ENCODE results near the gene NAT16. TPM values are rescaled to one million over a fixed set of nuclear protein-coding genes. Genes with fewer than 3 reads are reported as not detected.
A peak's percentile ranks its signal among the peaks of the same experiment; 100 is the strongest.

The NAT16 gene
- total RNA-seq, 1 experiment from 2014 or later = 0.93 TPM

DNA sequence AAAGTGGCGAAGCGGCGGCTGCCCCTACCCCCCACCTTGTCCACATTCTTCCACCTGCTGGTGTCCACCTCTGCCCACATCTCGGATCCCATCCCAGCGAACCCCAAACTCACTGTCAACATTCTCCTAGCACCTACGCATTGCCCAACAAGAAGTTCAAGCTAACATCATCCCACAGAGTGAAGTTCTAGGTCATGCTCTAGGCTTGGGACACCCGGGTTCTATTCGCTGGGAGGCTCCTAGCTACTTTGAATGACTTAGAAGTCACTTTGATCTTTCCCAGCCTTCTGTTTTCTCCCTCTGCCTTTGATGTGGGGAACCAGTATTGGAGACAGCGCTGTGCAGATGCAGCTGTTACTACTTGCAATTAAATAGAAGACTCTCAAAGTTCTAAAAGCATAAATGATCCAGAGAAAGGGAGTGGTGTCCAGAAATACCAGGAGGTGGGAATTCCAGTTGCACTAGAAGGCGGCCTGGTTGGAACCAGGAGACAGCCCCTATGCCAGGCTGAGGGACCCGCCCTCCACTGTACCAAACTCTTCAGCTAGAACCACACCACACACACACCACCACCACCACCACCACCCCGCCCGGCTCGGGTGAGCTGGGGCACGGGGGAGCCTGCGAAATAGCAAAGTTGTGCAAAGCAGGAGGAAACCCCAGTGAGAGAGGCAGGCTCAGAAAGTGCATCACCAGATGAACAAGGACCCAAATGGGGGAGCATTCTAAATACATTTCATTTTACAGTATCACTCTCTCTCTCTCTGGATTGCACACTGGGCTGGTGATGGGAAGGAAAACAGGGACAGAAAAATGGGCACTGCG, 9.3 kb downstream of the NAT16 start:
- no peak for DNase-seq (ENCODE audit: low spot score)

- peak; percentile 52 for DNase-seq (ENCODE audit: low spot score)
Observed at GRCh38 chr7:101169838-101170551, 10.1 kb downstream of the NAT16 start.

DNA sequence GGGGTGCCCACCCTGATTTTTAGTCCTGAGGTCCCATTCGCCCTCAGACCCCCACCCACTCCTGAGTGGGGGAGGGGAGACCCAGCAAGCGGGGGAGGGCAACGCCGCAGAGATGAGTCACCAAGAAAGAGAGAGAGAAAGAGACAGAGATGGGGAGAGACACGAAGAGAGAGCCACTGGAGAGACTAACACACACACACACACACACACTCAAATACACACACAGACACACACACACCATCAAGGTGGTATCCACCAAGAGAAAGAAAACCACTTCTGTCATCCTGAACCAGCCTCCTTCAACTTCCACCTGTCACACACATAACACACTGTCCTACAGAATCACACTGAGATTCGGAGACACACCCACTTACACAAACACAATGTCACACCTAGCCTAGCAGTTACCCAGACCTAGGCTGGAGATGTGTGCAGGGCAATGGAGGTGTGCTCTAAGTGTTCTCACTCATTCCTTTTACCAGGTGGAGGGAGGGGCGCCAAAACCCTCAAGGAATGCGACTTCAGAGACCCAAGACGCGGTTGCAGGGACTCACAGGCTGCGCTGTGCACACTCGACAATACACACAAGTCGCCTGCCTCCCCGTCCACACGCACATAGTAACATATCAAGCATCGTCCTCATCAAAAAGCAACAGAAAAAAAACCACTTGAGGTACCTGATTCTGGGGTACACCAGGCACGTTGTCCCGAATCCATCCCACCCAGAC, 10.8 kb downstream of the NAT16 start:
- no peak for DNase-seq (ENCODE audit: low spot score)

GRCh38 chr7:101168412-101169049, 11.6 kb downstream of the NAT16 start:
- no peak for DNase-seq (ENCODE audit: low spot score)

GRCh38 chr7:101167645-101168411, 12.3 kb downstream of the NAT16 start:
- no peak for DNase-seq (ENCODE audit: low spot score)

DNA sequence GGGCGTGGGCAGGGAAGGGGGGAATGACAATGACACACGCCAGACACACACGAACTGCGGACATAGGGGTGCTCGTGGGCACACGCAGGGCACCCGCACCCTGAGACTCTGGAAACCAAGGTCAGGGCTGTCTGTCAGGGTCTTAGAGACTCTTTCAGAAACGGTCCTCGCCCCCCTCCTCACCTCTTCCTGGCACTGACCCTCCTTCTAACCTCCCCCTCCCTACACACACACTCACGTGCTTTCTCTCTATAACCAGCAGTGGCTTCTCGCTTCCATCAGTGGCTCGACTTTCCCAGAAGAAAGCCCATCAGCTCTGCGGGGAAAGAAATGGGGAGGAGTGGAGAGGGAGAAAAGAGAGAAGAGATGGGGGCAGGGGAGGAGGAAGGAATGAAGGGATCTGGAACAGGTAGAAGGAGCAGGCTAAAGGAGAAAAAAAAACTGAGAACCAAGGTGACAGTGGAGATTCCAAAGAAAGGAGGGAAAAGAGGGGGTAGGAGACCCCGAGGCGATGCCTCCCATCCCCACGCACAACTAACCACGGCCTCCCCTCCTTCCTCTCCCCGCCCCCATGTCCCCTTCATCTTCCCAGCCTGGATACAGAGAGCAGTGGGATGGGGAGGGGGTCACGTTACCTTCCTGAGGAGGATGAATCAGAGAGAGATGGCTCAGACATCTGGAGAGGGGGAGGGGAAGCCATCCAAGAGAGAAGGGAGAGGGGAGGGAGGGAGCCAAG, 13.0 kb downstream of the NAT16 start:
- peak; percentile 42 for DNase-seq (ENCODE audit: low spot score)

- no peak for DNase-seq (ENCODE audit: low spot score)
Observed at GRCh38 chr7:101166648-101166908, 13.5 kb downstream of the NAT16 start.

DNA sequence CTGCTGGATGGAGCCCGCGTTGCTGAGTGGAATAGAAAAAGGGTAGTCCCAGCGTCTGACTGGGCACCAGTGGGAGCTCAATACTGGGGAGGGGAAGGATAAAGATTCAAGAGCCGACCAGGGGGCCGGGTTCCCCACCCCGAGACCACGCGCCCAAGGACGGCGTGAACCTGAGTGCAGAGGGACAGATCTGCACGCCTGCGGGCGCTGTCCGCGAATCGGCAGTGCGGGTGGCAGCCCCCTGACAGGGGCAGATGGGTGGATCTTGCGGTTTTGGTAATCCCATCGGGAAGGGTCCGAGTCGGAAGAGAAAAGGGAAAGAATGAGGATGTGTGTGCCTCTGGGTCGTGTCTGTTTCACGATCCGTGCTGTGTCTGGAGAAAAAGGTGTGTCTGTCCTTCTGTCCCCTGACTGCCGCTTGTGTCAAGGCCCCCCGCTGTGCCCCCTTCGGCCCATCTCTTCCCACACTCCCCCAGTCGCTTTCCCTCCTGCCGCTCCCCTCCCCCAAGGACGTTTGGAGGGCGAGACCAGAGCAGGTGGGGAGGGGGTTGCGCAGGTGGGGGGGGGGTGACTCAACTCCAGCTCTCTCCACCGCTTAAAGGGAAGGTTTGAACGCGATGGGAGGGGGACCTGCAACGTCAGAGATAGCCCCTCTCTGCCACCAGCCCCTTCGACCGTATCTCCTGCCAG, 14.0 kb downstream of the NAT16 start:
- no peak for DNase-seq (ENCODE audit: low spot score)

GRCh38 chr7:101165075-101165957, 14.8 kb downstream of the NAT16 start, which contains the start of gene VGF:
Gene VGF, minus strand, starts transcription at chr7:101165569. Its CDS starts 726 bp downstream, at chr7:101164843.
- peak; percentile 88 for DNase-seq (ENCODE audit: low spot score)

GRCh38 chr7:101164071-101164840, 15.8 kb downstream of the NAT16 start:
- peak; percentile 62 for DNase-seq (ENCODE audit: low spot score)

DNA sequence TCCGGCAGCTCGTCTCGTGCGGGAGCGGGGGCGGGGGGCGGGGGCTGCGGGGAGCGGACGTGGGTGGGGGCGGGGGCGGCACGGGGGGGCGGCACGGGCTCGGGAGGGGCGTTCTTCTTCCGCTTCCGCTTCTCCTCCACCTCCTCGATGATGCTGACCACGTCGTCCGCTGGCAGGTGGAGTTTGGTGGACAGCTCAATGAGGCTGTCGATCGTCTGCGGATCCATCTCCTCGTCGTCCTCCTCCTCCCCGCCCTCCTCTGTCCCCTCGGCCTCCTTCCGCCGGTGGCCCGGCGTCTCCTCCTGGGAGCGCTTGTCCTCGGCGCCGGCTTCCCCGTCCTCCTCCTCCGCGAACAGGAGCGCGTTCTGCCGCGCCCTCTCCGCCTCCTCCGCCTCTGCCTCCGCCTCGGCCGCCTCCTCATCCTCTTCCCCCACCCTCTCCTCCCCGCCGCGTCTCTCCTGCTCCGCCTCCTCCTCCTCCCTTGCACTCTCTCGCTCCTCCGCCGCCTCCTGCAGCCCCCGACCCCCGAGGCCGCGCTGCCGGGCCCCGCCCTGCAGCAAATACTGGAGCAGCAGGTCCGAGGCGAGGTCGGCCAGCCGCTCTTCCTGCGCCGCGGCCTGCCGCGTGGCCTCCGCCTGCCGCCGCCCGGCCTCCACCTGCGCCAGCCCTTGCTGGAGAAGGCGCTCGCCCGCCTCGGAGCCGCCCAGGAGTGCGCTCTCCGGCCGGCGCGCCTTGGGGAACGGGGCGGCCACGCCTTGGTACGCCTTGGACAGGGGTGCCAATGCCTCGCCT, 16.6 kb downstream of the NAT16 start:
- DNase-seq (ENCODE audit: low spot score) = peak; percentile 62

GRCh38 chr7:101162551-101163278, 17.4 kb downstream of the NAT16 start:
- peak; percentile 55 for DNase-seq (ENCODE audit: low spot score)

- no peak for DNase-seq (ENCODE audit: low spot score)
Observed at GRCh38 chr7:101161692-101162471, 18.2 kb downstream of the NAT16 start.

GRCh38 chr7:101160910-101161309, 19.2 kb downstream of the NAT16 start:
- DNase-seq (ENCODE audit: low spot score) = no peak

GRCh38 chr7:101159696-101160674, 20.1 kb downstream of the NAT16 start:
- DNase-seq (ENCODE audit: low spot score) = peak; percentile 81
